Ishikawa (cell line): Measurements from ENCODE around the gene ZYX.

Experiments
- EP300 ChIP-seq: IDR thresholded peaks from 2 replicates; pipeline ENCODE4 v1.6.1; 2012; ENCODE audit warnings: borderline replicate concordance
- TAF1 ChIP-seq: IDR thresholded peaks from 2 replicates; pipeline ENCODE4 v1.6.1; 2012; ENCODE audit warnings: low read depth, mild to moderate bottlenecking
- TCF12 ChIP-seq: IDR thresholded peaks from 2 replicates; pipeline ENCODE4 v1.6.1; 2012; ENCODE audit warnings: low read depth
- TF ChIP-seq, protein P1 (sequence below): IDR thresholded peaks from 2 replicates; pipeline ENCODE4 v1.6.1; 2012

DNA sequence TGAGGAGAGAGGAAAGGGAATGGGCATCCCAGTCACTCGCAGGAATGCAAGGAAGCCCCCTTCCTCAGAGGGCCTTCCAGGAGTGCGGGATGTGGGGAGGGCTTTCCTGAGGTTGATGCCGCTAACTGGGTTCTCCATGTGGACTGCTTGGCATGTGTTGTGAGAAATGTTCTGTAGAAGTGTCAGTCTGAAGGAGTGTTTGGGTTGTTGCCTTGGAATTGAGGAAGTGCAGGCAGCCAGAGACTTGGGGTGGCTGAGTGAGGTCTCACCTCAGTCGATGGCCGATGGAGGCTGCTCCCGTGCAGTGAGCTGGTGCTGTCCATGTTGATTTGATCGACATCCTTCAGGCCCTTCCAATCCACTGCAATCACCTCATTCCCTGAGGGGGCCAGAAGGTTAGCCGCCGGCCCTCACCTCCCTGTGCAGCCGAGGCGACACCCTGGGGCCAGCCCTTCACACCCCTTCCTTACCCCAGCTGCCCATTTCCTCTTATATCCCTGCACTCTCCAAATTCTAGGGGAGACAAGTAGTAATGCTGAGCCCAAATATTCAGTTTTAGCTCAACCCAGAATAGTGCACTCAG lies 21.3 kb upstream of the ZYX start:
- TF ChIP-seq EP300: no peak
- TF ChIP-seq TAF1: no peak
- TF ChIP-seq, protein P1, sequence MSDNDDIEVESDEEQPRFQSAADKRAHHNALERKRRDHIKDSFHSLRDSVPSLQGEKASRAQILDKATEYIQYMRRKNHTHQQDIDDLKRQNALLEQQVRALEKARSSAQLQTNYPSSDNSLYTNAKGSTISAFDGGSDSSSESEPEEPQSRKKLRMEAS: no peak
- no peak for TF ChIP-seq TCF12
